ENCODE results near the gene EFCAB10. TPM values are rescaled to one million over a fixed set of nuclear protein-coding genes. Genes with fewer than 3 reads are reported as not detected.
A peak's percentile ranks its signal among the peaks of the same experiment; 100 is the strongest.

Gene EFCAB10
- total and polyA plus RNA-seq, 2 of the 13 experiments (the other 11 are each of a cell fraction or from before 2014, with no cell fraction given): 0.40 TPM; not detected in 1

DNA sequence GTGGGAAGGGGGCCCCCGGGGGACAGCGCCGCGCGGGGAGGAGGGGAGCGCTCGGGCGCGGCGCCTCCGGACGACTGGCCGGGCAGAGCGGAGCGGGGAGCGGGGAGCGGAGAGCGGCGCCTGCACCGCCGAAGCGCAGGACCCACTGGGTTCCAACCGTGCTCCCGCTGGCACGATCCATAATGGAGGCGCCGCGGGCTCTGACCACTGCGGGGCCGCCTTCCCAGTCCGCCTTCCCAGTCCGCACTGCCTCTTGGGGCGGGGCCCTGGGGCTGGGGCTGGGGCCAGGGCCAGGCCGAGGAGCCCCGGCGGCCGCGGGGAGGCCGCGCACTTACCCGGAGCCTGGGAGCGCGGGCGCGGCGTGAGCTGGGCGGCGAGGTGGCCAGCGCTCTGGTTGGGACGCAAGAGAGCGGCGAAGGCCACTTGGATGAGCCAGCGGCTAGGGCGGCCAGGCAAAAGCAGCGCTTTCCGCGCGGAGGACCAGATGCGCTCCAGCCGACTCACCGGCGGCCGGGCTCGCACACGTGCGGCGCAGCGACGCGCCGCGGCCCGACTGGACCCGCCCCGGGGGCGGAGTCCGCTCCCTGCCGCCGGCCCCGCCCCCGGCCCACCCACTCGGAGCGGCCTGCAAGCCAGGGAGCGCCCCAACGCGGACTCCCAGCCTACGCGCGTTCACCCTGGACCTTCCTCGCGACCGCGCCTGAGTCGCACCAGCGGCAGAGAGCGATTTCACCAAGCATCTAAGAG, 59.4 kb downstream of the EFCAB10 start, which contains the start of gene PUS7:
Gene PUS7 (minus strand): TSS at position 555 of the 747 bp plus-strand sequence. CDS start 13,759 bp downstream, outside the sequence.
- BruUV-seq (replicated peaks): no TSS peak
- no peaks in the 10 kb centered on the region for H4K20me1 ChIP-seq (ENCODE audit: insufficient read depth, low read length)
- in situ Hi-C loops (cut with HindIII; ENCODE audit: extremely low pct_ligation_motif_present, low pct_unique_long_range_greater_than_20kb): no loop called here
- peak within 1 kb of the TSS; percentile 81 to 95 (median 93) for H3K4me3 ChIP-seq (replicated peaks in 1 of 3; ENCODE audit: insufficient read depth in 1 of 3, low read depth in 2 of 3, low read length in 3 of 3)
- H3K36me3 ChIP-seq (replicated peaks in 1 of 2; ENCODE audit: control insufficient read depth in 1 of 2, insufficient read depth in 2 of 2, low read length in 2 of 2): peaks cover 0 to 17% of the 10 kb centered on the region in 2 experiments; a peak in 2 of 5 replicates
- DNase-seq (ENCODE audit: low spot score): peak; percentile 76
- POLR2A ChIA-PET: interaction anchor here (1.6 to 2.3 kb wide), 2 partner anchors 10 kb away, joined by 15 to 18 read pairs; partner anchors contain the start of gene RINT1
- peak within 1 kb of the TSS; percentile 79 for H3K9ac ChIP-seq (ENCODE audit: insufficient read depth, low read depth, low read length)
- H2AFZ ChIP-seq (ENCODE audit: low read length): peak within 1 kb of the TSS; percentile 98
- 0% methylated on average over 3 of the region's 96 CpGs for WGBS (ENCODE audit: low lambda C conversion rate)
- peak; percentile 94 for ATAC-seq
- FAIRE-seq: peak; percentile 26
- CTCF ChIA-PET (ENCODE audit: low intra/inter-chr PET ratio, low total read pairs): no interaction called here
- peak within 1 kb of the TSS; percentile 90 for H3K4me2 ChIP-seq (ENCODE audit: low read depth, low read length)
- H3K9me3 ChIP-seq (ENCODE audit: low read length): no peaks in the 10 kb centered on the region
- peak within 1 kb of the TSS; percentile 97 for H3K27ac ChIP-seq (ENCODE audit: extremely low read length, insufficient read depth, low read length)
- no peaks in the 10 kb centered on the region for H3K27me3 ChIP-seq (ENCODE audit: control insufficient read depth in 1 of 2, insufficient read depth in 2 of 2, low read length in 2 of 2)
- intact Hi-C loops (cut with micrococcal nuclease; ENCODE audit: unreplicated experiment): no loop called here
- peaks cover 32% of the 10 kb centered on the region for H3K4me1 ChIP-seq (ENCODE audit: insufficient read depth, low read length)
- H3K79me2 ChIP-seq (ENCODE audit: insufficient read depth, low read length): peaks cover 35% of the 10 kb centered on the region
- TF ChIP-seq SAP130 (CRISPR knock-in tag; IDR thresholded peaks at IDR 0.05; ENCODE audit: low read depth) (peak; percentile 79; the same call in 1 of the 2 replicates), ZNF83 (CRISPR knock-in tag; IDR thresholded peaks at IDR 0.05; ENCODE audit: borderline replicate concordance) (peak; percentile 15; the same call in 1 of the 2 replicates), MAFF (IDR thresholded peaks at IDR 0.05; ENCODE audit: low read depth, low read length) (no peak), KLF6 (CRISPR knock-in tag; IDR thresholded peaks at IDR 0.05) (peak; percentile 86; the same call in 1 of the 2 replicates), WIZ (CRISPR knock-in tag; IDR thresholded peaks at IDR 0.05) (0 out of 2 replicates have a peak, but pooled peaks have one; percentile 74), SALL2 (CRISPR knock-in tag; IDR thresholded peaks at IDR 0.05) (peak; percentile 87; the same call in 1 of the 2 replicates), MED8 (CRISPR knock-in tag; IDR thresholded peaks at IDR 0.05; ENCODE audit: insufficient replicate concordance) (peak; percentile 42), ARID2 (CRISPR knock-in tag; IDR thresholded peaks at IDR 0.05; ENCODE audit: borderline replicate concordance) (no peak), MED1 (CRISPR knock-in tag; IDR thresholded peaks at IDR 0.05) (peak; percentile 68), KDM6A (CRISPR knock-in tag; IDR thresholded peaks at IDR 0.05; ENCODE audit: low read depth) (no peak), LCORL (IDR thresholded peaks at IDR 0.05) (no peak), LCORL (CRISPR knock-in tag; IDR thresholded peaks at IDR 0.05) (no peak)
- TF ChIP-seq, protein P1, sequence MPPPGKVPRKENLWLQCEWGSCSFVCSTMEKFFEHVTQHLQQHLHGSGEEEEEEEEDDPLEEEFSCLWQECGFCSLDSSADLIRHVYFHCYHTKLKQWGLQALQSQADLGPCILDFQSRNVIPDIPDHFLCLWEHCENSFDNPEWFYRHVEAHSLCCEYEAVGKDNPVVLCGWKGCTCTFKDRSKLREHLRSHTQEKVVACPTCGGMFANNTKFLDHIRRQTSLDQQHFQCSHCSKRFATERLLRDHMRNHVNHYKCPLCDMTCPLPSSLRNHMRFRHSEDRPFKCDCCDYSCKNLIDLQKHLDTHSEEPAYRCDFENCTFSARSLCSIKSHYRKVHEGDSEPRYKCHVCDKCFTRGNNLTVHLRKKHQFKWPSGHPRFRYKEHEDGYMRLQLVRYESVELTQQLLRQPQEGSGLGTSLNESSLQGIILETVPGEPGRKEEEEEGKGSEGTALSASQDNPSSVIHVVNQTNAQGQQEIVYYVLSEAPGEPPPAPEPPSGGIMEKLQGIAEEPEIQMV (CRISPR knock-in tag; IDR thresholded peaks at IDR 0.05; ENCODE audit: low read depth): 0 out of 2 replicates have a peak, but pooled peaks have one; percentile 14
- TF ChIP-seq, protein P2, sequence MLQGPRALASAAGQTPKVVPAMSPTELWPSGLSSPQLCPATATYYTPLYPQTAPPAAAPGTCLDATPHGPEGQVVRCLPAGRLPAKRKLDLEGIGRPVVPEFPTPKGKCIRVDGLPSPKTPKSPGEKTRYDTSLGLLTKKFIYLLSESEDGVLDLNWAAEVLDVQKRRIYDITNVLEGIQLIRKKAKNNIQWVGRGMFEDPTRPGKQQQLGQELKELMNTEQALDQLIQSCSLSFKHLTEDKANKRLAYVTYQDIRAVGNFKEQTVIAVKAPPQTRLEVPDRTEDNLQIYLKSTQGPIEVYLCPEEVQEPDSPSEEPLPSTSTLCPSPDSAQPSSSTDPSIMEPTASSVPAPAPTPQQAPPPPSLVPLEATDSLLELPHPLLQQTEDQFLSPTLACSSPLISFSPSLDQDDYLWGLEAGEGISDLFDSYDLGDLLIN (CRISPR knock-in tag; IDR thresholded peaks at IDR 0.05; ENCODE audit: borderline replicate concordance): no peak
- TF ChIP-seq, protein P3, sequence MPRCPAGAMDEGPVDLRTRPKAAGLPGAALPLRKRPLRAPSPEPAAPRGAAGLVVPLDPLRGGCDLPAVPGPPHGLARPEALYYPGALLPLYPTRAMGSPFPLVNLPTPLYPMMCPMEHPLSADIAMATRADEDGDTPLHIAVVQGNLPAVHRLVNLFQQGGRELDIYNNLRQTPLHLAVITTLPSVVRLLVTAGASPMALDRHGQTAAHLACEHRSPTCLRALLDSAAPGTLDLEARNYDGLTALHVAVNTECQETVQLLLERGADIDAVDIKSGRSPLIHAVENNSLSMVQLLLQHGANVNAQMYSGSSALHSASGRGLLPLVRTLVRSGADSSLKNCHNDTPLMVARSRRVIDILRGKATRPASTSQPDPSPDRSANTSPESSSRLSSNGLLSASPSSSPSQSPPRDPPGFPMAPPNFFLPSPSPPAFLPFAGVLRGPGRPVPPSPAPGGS (CRISPR knock-in tag; IDR thresholded peaks at IDR 0.05): 0 out of 2 replicates have a peak, but pooled peaks have one; percentile 55
- TF ChIP-seq, protein P4, sequence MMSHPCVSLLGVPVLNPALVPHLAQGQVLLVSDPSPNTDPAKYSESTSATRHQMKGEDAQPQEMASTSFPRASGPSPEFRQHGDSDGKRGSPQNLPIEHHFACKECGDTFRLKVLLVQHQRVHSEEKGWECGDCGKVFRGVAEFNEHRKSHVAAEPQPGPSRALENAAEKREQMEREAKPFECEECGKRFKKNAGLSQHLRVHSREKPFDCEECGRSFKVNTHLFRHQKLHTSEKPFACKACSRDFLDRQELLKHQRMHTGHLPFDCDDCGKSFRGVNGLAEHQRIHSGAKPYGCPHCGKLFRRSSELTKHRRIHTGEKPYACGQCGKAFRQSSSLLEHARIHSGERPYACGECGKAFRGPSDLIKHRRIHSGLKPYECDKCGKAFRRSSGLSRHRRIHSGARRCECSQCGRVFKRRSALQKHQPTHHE (CRISPR knock-in tag; IDR thresholded peaks at IDR 0.05; ENCODE audit: borderline replicate concordance): peak; percentile 76
- TF ChIP-seq, protein P5, sequence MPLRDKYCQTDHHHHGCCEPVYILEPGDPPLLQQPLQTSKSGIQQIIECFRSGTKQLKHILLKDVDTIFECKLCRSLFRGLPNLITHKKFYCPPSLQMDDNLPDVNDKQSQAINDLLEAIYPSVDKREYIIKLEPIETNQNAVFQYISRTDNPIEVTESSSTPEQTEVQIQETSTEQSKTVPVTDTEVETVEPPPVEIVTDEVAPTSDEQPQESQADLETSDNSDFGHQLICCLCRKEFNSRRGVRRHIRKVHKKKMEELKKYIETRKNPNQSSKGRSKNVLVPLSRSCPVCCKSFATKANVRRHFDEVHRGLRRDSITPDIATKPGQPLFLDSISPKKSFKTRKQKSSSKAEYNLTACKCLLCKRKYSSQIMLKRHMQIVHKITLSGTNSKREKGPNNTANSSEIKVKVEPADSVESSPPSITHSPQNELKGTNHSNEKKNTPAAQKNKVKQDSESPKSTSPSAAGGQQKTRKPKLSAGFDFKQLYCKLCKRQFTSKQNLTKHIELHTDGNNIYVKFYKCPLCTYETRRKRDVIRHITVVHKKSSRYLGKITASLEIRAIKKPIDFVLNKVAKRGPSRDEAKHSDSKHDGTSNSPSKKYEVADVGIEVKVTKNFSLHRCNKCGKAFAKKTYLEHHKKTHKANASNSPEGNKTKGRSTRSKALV (CRISPR knock-in tag; IDR thresholded peaks at IDR 0.05): peak; percentile 51; the same call in 1 of the 2 replicates
